H1 (cell line): ENCODE measurements around the gene KRT9. TPM values are rescaled to one million over a fixed set of nuclear protein-coding genes. Genes with fewer than 3 reads are reported as not detected.

Experiments used
- ASH2L ChIP-seq: fragments of 200-600, 300-600 bp; sonication (generic); IDR thresholded peaks from one replicate; pipeline ENCODE4 v1.7.1; 2017; ENCODE audit warnings: low read length
- MAFK ChIP-seq: IDR thresholded peaks from 2 replicates; pipeline ENCODE4 v1.6.1; 2012; ENCODE audit warnings: low read depth, mild to moderate bottlenecking, improper control_type of control experiment, low read length
- RBBP5 ChIP-seq: IDR thresholded peaks from 2 replicates; pipeline ENCODE4 v1.7.1; 2012; ENCODE audit warnings: low read depth, mild to moderate bottlenecking, inconsistent platforms, low read length, moderate library complexity, borderline replicate concordance
- SP4 ChIP-seq: IDR thresholded peaks from 2 replicates; pipeline ENCODE4 v1.6.1; 2012; ENCODE audit warnings: low read length, inconsistent platforms
- TAF1 ChIP-seq: IDR thresholded peaks from 2 replicates; pipeline ENCODE4 v1.6.1; 2011; ENCODE audit warnings: mild to moderate bottlenecking, low read depth, low read length
- ZNF274 ChIP-seq: IDR thresholded peaks from 2 replicates; pipeline ENCODE4 v1.7.0; 2012; ENCODE audit warnings: low read length, borderline replicate concordance; ENCODE audit errors: extremely low read depth
- polyA plus RNA-seq, 7 experiments: library from polyadenylated mRNA; depleted of rRNA in 3 of 7; stranded (reverse) in 5 of 7; unstranded in 2 of 7; fragments of >200 nt in 5 of 7; fragments of 200-250 nt in 2 of 7; gene quantifications; 1 replicate in 5 of 7; 2 replicates in 1 of 7; 4 replicates in 1 of 7; pipeline versions ENCODE4 v1.2.1 to v1.2.3, GENCODE V29; 2011 to 2013; ENCODE audit warnings: missing spikeins in 2 of 7, mixed read lengths in 2 of 7
- total RNA-seq: library from RNA; stranded (reverse); fragmentation: NEBNext Ultra II Directional; extraction: Animal tissue kit (Norgen Biotek cat#: 25700); gene quantifications from 2 replicates; pipeline ENCODE4 v1.2.1, GENCODE V29; 2021

Gene KRT9
- total and polyA plus RNA-seq, 2 of the 8 experiments (the other 6 are each of a cell fraction or from before 2014, with no cell fraction given) = not detected

DNA sequence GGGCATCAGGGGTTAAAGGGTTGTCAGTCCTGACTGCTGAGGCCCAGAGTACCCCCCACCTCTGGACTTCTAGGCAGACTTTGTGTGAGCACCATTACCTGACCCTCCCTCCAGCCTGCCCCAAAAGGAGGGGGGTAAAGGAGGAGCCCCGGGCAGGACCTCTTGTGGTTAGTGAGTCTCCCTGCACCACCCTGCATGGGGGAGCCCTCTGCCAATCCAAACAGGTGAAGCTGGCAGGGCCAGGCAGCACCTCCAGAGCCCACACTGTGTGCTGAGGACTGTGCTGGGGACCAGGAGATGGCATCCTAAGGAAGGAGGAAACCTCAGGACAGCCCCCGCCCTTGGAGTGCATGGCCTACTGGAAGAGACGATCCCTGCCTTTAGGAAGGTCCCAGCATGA, 17.4 kb upstream of the KRT9 start (continued):
- TF ChIP-seq SP4 = no peak
- no peak for TF ChIP-seq RBBP5
- no peak for TF ChIP-seq ZNF274
- TF ChIP-seq TAF1 = no peak
- TF ChIP-seq ASH2L = no peak
- no peak for TF ChIP-seq MAFK
